ENCODE measurements around the gene SIN3A. TPM values are rescaled to one million over a fixed set of nuclear protein-coding genes. Genes with fewer than 3 reads are reported as not detected.

The SIN3A gene
- total and polyA plus RNA-seq, 2 experiments from 2014 or later = 24.3 to 73.0 TPM

GRCh38 chr15:75403892-75404291 lies 47.6 kb downstream of the SIN3A start:
- Mint-ChIP-seq H3K27ac (no peak overlapping the region), H3K9me3 (no peaks in the 10 kb centered on the region), H3K36me3 (ENCODE audit: low read depth) (peaks cover 91% of the 10 kb centered on the region), H3K4me1 (no peaks in the 10 kb centered on the region), H3K27me3 (ENCODE audit: insufficient read depth, low read depth, poor library complexity) (peaks cover 3% of the 10 kb centered on the region), H3K4me3 (no peak overlapping the region)
- Histone ChIP-seq H3K4me2 (no peak overlapping the region), H2AFZ (no peak overlapping the region), H3K4me3 (no peak overlapping the region), H3K9me2 (ENCODE audit: insufficient read depth) (no peaks in the 10 kb centered on the region), H3K27me3 (ENCODE audit: insufficient read depth) (no peaks in the 10 kb centered on the region), H3K36me3 (ENCODE audit: insufficient read depth) (peaks cover 60% of the 10 kb centered on the region), H3K27ac (ENCODE audit: low read depth) (no peak overlapping the region), H3F3A (replicated peaks; ENCODE audit: low read depth) (0 out of 2 replicates have a peak, but pooled peaks cover 4% of the 10 kb centered on the region), H4K20me1 (replicated peaks; ENCODE audit: insufficient read depth) (peaks cover 10% of the 10 kb centered on the region), H3K4me1 (ENCODE audit: insufficient read depth) (no peaks in the 10 kb centered on the region), H3K79me2 (replicated peaks; ENCODE audit: insufficient read depth) (0 out of 2 replicates have a peak, but pooled peaks cover 14% of the 10 kb centered on the region)
- TF ChIP-seq CTCF (conservative IDR thresholded peaks at IDR 0.05; ENCODE audit: low read depth in 2 of 2) (no peak), NANOG (IDR thresholded peaks at IDR 0.05; ENCODE audit: borderline replicate concordance) (no peak), JUNB (IDR thresholded peaks at IDR 0.05; ENCODE audit: unreplicated experiment) (no peak), STAT1 (IDR thresholded peaks at IDR 0.05; ENCODE audit: unreplicated experiment) (no peak), REST (IDR thresholded peaks at IDR 0.05; ENCODE audit: unreplicated experiment) (no peak), ZNF114 (CRISPR knock-in tag; IDR thresholded peaks at IDR 0.05) (no peak), EZH2 (IDR thresholded peaks at IDR 0.05; ENCODE audit: low read depth, unreplicated experiment) (no peak), ZNF462 (CRISPR knock-in tag; IDR thresholded peaks at IDR 0.05) (no peak), EZH2phosphoT487 (IDR thresholded peaks at IDR 0.05; ENCODE audit: unreplicated experiment) (no peak)
- DNase-seq (ENCODE audit: low spot score) (no peak), ATAC-seq (no peak)

Measured in GM23338 (cell line).